NB4 (cell line): ENCODE data around the gene TMTC2.

ENCODE experiments used
- CTCF ChIP-seq: IDR thresholded peaks from one replicate; pipeline ENCODE4 v1.5.1; 2012; ENCODE audit warnings: low read depth, low read length
- MYC ChIP-seq: IDR thresholded peaks from 2 replicates; pipeline ENCODE4 v1.6.1; 2011; ENCODE audit warnings: low read depth, low read length

GRCh38 chr12:82787016-82787415 is 100.3 kb downstream of the TMTC2 start:
- TF ChIP-seq CTCF = no peak
- no peak for TF ChIP-seq MYC
